HG03342 (cell line): ENCODE results near the gene HDAC8.
A peak's percentile ranks its signal among the peaks of the same experiment; 100 is the strongest.

Experiments used
- ATAC-seq: cut with Tn5 transposase; IDR thresholded peaks from one replicate; pipeline ENCODE4 v1.9.1; 2021; ENCODE audit warnings: mild to moderate bottlenecking, moderate library complexity; ENCODE audit not compliant: unreplicated experiment

HDAC8 gene

DNA sequence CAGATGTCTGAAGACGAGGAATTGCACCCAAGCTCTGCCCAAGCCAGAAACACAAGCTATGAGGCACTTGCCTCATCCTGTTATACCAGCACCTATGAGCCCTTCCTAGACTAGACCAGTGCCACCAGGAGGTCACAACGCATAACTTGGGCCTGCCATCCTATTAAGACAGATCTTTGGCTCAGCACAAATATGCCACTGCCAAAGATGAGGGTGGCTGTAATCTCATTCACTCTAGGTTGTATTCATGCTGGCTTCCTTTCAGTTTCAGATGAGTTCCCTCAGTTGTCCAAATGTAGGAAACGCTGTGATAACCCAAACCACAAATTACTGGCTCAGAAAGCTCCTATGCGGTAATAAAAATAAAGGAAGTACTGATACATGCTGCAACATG is 190.4 kb downstream of the HDAC8 start:
- no peak for ATAC-seq

DNA sequence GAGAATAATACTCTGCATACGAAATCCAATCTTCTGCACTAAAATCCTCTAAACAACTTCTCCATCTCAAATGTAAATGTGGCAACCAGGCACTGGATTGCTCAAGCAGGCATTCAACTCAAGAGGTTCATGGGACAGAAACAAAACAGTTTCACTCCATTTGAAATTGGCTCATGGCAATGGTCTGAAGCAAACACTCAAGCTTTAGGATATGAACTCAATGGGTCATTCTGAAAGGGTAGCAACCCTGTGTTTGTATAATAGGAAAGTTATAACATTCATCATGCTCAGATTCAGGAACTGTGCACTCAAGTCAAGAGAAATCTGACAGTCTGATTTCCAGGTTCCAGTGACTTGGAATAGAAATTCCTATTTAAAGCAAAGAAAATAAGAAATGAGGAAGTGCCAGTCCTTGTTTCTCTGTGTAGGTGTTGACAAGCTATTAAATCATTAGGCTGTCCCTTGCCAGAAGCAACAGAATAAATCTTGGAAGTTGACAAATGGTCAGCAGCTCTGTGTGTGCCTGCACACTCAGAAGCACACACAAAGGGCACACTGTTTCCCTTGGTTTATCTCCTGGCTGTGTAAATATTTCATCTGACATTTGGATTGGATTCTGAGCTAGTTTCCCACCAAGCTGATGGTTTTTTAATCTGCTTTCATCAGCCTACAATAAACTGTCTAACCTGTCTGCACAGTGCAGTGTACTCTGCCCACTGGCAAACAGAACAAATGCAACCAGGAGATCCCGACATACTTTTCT is 191.0 kb downstream of the HDAC8 start:
- no peak for ATAC-seq

DNA sequence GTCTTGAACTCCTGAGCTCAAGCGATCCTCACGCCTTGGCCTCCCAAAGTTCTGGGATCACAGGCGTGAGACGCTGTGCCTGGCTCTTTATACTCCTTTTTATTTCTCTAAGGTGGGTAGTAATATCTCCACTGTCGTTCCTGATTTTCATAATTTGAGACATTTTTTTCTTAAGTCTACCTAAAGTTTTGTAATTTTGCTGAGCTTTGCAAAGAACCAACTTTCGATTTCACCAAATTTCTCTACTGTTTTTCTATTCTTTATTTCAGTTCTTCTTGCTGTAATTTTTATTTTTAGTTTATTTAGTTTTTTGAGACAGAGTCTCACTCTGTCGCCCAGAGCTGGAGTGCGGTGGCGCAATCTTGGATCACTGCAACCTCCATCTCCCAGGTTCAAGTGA is 196.5 kb downstream of the HDAC8 start:
- ATAC-seq = no peak

DNA sequence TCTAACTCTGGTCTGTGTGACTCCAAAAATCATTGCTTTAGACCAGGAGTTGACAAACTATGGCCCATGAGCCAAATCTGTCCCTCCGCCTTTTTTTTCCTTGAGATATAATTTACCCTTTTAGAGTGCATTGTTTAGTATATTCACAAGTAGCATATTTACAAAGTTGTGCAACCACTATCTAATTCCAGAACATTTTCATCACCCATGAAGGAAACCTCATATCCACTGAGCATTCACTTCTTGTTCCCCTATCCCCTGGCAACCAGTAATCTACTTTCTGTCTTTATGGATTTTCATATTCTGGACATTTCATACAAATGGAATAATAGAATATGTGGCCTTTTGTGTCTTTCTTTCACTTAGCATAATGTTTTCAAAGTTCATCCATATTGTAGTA is 199.5 kb downstream of the HDAC8 start:
- ATAC-seq = no peak

DNA sequence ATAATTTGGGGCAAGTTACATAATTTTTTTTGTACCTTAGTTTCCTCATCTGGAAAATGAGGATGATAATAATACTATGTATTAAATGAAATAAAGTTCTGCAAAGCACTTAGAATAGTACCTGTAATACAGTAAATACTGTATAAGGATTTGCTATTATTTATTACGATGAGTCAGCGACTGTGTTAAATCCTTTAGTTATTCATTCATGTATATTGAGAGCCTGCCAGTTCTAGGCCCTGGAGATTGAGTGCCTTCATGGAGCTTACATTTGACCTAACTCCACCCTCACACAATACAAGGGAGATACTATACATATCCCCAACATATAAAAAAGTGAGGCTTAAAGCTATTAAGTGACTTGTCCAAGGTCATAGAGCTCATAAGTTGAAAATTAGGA is 199.9 kb downstream of the HDAC8 start:
- ATAC-seq = no peak

DNA sequence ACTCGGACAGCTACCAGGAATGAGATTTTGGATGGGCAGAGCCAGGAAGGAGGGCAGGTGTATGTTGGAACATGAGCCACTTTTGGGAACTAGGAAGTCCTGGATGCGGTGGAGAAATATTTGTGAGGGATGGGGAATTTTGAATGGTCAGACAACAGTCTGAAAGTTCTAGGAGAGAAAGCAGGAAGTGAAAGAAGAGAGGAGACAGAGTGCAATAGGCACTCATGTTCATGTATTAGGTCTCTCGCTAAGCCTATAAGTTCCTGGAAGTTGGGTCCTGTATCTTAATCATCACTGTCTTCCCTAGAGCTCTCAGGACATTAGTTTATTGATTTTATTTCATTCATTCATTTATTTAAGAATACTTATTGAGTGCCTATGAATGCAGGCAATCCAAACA is 201.2 kb downstream of the HDAC8 start:
- ATAC-seq = peak; percentile 53

DNA sequence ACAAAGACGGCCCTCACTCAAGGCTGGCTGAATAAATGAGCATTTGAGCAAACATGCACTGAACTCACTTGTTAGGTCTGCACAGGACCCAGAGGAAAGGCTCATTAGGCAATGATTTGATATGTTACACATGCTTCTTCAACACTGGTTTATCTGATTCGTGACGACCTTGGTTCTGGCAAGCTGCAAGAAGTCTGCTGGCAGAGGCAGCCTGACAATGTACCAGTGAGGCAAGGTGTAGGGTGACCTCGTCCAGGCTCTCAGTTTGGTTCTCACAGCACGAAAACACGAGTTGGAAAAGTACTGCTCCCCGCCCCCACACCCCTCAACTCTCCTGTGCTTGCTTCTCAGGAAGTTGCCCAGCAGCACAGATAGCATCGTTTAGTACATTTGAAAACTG is 203.8 kb downstream of the HDAC8 start:
- ATAC-seq = no peak

DNA sequence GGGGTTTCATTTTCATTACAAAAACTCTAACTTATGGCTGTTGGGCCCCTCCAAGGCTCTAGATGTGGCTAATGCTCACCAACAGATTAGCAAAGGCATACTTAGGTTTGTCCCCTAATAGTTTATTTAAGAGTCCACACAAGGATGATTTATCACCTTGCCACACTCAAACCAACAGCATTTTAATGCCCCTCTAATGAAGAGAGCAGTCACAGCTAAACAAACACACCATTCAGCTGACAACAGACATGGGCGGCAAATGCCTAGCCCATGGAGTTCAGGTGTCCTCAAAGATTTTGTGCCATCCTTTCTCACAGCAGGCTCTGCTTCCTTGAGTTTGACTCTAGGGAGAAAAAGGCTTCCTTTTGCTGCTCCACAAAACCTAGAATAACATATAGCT is 205.1 kb downstream of the HDAC8 start:
- ATAC-seq = no peak

DNA sequence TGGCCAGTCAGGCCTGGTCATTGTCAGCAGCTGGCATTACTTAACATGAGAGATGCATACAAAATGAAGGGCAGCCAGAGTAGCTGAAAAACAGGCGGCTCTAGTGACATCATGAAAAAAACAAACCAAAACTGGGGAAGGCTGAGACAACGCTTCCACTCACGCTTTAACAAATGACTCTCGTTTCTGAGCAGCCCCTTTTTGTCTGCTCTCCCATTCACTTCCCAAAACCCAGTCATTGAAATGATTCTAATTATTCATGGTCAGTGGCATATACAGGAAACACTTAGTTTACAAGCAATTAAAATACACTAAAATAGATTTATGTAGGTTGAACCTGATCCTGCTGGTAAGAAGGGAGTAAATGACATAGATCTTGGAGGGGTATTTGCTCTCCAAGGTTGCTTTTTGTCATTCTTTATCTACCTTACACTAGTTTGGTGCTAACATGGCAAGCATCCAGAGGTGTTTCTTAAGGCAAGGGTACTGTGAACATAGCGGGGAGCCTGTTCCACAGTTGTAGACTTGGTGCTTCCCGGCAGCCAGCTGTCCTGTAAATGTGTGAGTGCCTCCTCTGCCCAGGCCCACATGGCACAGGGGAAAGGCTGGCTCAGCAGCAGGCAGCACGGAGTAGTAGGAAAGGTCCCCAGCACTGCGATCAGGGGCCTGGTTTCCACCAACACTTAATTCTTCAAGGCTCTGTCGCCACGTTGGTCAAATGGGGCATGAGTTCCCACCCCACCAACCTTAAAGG is 205.8 kb downstream of the HDAC8 start:
- ATAC-seq = no peak

DNA sequence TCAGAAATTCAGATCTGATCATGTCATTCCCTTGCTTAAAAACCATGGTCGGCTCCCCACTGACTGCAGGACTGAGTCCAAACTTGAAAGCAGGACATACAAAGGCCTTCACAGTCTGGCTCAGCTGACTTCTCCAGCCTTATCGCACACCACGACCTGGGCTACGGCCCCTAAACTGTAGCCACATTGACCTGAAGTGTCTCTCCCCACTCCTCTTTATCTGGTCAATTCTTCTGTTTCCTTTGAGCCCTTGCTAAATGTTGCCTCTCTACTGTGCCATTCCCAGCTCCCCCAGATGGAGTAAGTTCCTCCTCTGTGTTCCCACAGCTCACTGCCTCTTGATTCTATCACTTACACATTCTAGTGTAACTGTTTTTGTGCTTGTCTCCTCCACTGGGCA is 206.5 kb downstream of the HDAC8 start:
- no peak for ATAC-seq

DNA sequence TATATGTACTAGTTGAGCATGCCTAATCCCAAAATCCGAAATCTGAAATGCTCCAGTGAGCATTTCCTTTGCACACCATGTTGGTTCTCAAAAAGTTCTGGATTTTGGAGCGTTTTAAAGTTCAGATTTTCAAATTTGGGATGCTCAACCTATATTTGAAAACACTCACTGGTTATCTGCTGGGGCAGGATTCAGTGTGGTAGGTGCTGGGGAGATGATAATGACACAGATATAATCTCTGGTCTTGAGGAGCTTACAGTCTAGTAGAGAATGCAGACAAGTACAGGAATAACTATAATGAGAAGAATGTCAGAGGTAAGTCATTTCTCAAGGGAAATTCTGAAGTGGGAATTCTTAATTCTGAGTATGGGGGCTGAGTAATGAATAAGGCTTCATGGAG is 207.5 kb downstream of the HDAC8 start:
- no peak for ATAC-seq

DNA sequence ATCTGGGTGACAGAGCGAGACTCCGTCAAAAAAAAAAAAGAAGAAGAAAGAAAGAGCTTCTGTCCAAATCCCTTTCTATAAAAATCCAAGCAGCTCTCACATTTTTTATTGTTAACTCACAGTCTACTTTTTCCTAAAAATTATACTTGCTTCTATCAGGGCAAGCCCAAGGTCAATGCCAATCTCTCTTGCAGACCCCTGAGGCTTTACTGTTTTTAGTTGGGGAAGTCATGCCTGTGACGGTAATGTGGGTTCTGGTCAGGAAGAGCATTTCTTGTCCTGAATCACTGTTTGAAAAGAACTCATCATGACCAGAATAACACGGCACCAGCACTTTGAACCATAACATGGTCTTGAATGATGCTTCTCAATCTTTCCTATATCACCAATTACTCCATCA is 212.3 kb downstream of the HDAC8 start:
- ATAC-seq = no peak

DNA sequence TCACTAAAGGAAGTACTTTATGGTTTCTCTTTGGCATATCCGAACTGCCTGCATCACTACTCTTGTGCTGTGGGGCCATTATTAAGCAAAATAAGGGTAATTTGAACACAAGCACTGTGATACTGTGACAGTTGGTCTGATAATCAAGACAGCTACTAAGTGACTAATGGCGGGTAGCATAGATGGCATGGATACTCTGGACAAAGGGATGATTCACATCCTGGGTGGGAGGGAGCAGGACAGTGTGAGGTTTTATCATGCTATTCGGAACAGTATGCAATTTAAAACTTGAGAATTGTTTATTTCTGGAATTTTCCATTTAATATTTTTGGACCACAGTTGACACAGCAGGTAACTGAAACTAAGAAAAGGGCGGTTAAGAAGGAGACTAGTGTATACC is 214.3 kb downstream of the HDAC8 start:
- ATAC-seq = no peak

DNA sequence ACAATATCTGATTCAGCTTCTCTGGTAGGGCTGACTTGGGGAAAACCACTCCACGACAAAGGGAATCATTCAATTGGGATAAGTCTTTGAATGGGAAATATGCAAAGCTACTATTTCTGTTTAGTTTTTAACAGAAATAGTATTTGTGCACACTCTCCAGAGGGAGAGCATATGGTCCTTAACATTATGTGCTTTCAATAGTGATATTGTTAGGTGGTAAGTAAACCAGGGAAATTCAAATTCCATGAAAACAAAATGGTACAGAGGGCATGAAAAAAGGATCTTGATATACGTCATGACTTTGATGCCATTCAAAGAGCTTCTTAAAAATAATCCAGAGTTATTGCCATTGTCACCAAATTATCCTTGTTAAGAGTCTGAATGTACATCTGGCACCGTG is 219.9 kb downstream of the HDAC8 start:
- no peak for ATAC-seq

DNA sequence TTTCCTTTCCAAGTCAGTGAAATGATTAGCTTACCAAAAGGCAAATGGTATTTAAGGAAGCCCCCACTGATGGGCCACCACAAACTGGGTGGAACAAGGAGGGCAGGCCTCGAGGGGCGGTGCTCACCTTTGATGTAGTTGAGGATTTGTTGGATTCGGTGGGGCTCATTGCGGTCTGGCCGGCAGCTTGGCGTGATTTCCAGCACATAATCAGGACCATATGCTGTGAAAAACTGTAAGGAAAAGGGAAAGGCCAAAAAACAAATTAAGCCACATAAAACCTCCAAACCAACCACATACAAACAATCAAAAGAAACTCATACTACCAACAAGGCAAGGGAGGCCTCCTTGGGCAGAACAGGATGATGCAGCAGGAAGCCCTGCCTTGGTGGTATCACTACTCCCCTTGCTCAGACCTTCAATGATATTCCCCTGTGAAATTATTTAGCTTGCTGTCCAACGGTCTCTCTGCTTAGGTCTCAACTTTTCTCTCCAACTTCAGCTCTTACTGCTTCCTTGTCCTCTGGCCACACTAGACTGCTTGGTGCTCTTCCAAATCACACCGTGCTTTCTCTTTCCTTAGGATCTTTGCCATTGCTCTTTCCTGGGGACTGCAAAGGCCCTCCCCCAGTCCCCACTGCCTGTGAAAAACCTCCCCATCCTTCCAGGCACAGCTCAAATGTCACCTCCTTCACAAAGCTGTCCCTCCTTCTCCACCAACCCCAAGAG is 220.9 kb downstream of the HDAC8 start:
- no peak for ATAC-seq

DNA sequence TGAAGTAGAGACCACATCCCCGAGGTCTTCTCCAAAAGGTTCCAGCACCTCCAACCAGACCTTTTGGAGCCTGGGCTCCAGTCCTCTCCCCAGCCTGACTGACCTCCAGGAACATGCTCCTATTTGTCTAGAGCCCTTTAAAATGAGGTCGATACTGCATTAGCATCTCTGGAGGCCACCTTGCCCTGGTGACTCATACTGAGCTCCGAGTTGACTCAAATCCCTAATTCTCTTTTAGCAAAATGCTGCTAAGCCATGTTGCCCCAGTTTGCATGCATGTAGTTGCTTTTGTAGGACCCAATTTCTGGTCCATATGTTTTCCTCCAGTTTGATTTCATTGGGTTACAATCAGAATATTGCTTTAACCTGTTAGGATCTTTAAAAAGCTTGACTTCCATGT is 223.5 kb downstream of the HDAC8 start:
- ATAC-seq = peak; percentile 93

DNA sequence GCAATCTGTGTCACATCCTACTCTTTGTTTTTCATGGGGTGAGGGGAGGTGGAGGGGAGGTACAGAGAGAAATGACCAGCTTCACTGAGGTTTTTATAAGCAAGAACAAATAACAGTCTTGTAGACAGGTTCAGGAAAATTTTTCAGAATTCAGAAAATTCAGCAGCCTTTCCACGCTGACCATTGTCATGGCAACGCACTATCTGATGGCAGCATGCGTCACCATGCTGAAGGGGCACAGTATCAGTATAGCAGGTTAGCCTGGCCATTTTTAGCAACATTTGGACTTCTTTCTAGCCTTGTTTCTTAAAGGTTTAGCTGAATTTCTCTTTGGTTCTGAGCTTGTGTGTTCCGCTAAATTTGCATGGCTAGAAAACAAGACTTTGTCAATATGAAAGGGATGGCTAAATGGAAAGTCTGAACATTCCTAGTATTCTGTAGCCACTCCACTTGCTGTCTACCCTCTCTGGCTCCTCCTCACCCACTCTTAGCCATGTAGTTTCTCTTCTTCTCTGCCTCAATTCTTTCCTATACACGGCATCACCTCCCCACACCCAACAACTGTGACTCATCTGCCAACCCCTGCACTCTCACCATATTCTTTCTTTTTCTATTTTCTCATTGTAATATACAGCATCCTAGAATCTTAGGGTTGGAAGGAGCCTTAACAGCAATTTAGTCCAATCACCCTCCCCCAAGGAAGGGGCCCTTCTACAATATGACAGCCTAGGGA is 224.2 kb downstream of the HDAC8 start:
- ATAC-seq = no peak

DNA sequence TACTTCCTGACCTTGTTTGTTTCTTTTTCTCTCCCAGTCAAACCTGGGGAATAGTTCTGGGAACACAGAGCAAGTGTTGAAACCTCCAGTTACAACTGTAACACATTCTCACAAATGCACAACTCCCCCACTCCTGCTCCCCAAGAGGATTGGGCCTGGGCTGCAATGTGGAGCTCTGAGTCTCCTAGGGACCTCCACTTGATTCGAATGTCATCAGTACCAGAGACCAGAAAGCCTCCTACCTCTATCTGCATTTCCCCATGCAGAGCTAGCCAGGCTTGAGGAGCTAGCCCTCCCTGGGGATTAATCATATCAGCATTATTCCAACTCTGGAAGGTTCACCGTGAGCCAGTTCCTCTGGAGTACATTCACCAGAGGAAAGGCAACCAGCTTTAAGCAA is 225.3 kb downstream of the HDAC8 start:
- no peak for ATAC-seq

DNA sequence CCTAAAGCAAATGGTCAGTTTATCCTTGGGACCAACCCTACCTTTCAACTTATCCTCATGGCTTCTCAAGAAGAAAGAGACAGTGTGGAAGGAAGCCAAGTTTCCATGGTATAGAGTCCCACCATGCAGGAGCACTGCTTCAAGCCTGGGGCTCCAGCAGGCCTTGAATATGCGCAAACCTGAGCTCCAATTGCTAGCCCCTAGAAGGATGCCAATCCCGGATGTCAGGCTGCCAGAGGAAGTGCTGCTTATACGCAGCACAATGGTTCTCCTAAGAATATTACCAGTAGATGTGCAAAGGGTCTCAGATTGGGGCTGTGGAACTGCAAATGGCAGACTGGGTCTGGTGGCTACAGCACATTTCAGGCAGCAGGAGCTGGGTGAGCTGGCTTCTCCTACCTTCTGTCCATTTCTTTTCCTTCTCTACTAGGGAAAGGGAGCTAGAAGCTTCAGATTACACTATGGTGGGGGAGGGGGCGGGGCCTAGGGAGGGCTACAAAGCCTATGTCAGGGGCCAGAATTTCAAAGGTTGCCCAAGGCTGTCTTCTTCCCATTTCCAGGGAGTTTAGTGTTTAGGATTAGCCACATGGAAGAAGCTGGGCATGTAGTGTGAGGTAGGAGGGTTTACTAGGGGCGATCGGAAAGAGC is 226.2 kb downstream of the HDAC8 start:
- no peak for ATAC-seq

DNA sequence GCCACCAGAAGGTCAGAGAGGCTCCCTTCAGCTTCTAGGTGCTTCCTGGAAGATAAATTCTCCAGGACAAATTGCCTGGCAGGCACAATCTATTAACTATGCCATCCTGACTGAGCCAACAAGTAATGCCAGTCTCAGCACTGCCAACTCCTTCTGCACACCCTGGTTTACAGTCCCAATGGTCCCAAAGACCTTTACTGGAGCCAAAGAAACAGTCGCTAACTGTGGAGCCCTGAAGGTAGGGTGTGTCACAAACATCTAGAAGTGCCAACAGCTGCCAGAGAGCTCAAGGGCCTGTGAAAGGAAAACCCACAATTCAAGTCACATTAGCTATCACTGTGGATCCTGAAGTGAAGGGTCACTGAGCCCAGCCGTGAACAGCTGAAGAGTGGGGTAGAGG is 232.0 kb downstream of the HDAC8 start:
- no peak for ATAC-seq

DNA sequence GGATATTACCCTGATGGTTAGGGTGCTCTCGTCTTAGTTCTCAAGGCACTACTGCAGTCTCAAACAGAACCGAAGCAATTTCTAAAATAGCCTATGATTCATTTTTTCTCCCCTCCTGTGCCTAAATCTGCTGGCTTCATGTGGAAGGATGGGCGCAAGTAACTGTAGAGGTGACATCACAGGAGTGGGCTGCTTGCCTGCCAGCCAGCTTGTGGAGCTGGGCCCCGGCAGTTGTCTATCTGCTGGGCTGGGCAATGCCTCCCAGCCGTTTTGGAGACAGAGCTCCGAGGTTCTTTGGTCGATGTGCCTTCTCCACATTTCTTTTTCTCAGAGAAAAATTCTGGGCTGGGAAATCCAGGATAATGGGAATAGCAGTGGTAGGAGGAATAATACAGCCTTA is 232.6 kb downstream of the HDAC8 start:
- ATAC-seq = no peak
